ENCODE results near the gene CPN2.

The CPN2 gene

GRCh38 chr3:194380326-194380725 lies 29.2 kb upstream of the CPN2 start:
- no peak for DNase-seq

- DNase-seq = no peak
Observed at GRCh38 chr3:194379651-194380050, 28.5 kb upstream of the CPN2 start.

- no peak for DNase-seq
Observed at GRCh38 chr3:194379231-194379630, 28.1 kb upstream of the CPN2 start.

- no peak for DNase-seq
Observed at GRCh38 chr3:194377708-194378107, 26.6 kb upstream of the CPN2 start.

GRCh38 chr3:194376241-194376560 lies 25.1 kb upstream of the CPN2 start:
- no peak for DNase-seq

- DNase-seq = no peak
Observed at GRCh38 chr3:194375473-194376240, 24.5 kb upstream of the CPN2 start.

GRCh38 chr3:194374935-194375334 lies 23.8 kb upstream of the CPN2 start:
- no peak for DNase-seq

- DNase-seq = no peak
Observed at GRCh38 chr3:194373899-194374298, 22.8 kb upstream of the CPN2 start.

- DNase-seq = no peak
Observed at GRCh38 chr3:194373028-194373427, 21.9 kb upstream of the CPN2 start.

GRCh38 chr3:194370753-194371152 lies 19.6 kb upstream of the CPN2 start:
- no peak for DNase-seq

- no peak for DNase-seq
Observed at GRCh38 chr3:194369522-194370279, 18.6 kb upstream of the CPN2 start, which contains the start of gene LRRC15. Gene LRRC15, minus strand, starts transcription at chr3:194369743. Its CDS starts 8,700 bp downstream, at chr3:194361043.

GRCh38 chr3:194368918-194369317 lies 17.8 kb upstream of the CPN2 start:
- DNase-seq = no peak

GRCh38 chr3:194367992-194368841 lies 17.1 kb upstream of the CPN2 start:
- DNase-seq = no peak

- no peak for DNase-seq
Observed at GRCh38 chr3:194365978-194366490, 14.9 kb upstream of the CPN2 start.

- DNase-seq = no peak
Observed at GRCh38 chr3:194365526-194365925, 14.4 kb upstream of the CPN2 start.

GRCh38 chr3:194364652-194365434 lies 13.7 kb upstream of the CPN2 start:
- no peak for DNase-seq

GRCh38 chr3:194364314-194364651 lies 13.2 kb upstream of the CPN2 start:
- DNase-seq = no peak

GRCh38 chr3:194360568-194360967 lies 9.4 kb upstream of the CPN2 start:
- DNase-seq = no peak

GRCh38 chr3:194357681-194358080 lies 6.6 kb upstream of the CPN2 start:
- no peak for DNase-seq

GRCh38 chr3:194355379-194355778 lies 4.3 kb upstream of the CPN2 start:
- DNase-seq = no peak

GRCh38 chr3:194354315-194354714 lies 3.2 kb upstream of the CPN2 start:
- no peak for DNase-seq

- no peak for DNase-seq
Observed at GRCh38 chr3:194352667-194353246, 1.6 kb upstream of the CPN2 start.
